A549 (cell line): ENCODE data around the gene ARHGAP42. TPM values are rescaled to one million over a fixed set of nuclear protein-coding genes. Genes with fewer than 3 reads are reported as not detected.

Source experiments
- ATAC-seq, 2 experiments: fragments of 200-7000 bp in 1 of 2; fragments of >200 bp in 1 of 2; cut with Nextera tagmentation in 1 of 2; cut with Tn5 transposase in 1 of 2; 3 replicates each; pipeline versions ENCODE4 v1.8.0 to v1.9.1; 2018 to 2020; ENCODE audit warnings: mild to moderate bottlenecking in 1 of 2, moderate library complexity in 1 of 2
- CTCF ChIA-PET: fragments of 300-600 bp; sonication (Branson Sonifier 250); formaldehyde crosslinking; extraction: SDS; loops from one replicate; lab custom pipeline; 2021; ENCODE audit warnings: antibody characterized with exemption, inconsistent platforms; lab: Yijun Ruan, JAX
- POLR2A ChIA-PET: fragments of 350-600 bp; formaldehyde crosslinking; extraction: SDS; loops from one replicate; lab custom pipeline; 2021; ENCODE audit warnings: antibody characterized with exemption, inconsistent platforms; lab: Yijun Ruan, JAX
- DNase-seq, 2 experiments: peaks; one replicate each; pipeline versions ENCODE4 v3.0.0 to v3.0.0-alpha.2; 2011 to 2016; ENCODE audit warnings: low read depth in 1 of 2, low spot score in 1 of 2
- FAIRE-seq: peaks from 2 replicates; lab custom pipeline; 2011; peaks lifted over from hg19 to GRCh38; lab: Jason Lieb, UNC
- H3K27ac ChIP-seq, 2 experiments: fragments of >200 bp; sonication (Bioruptor Twin); formaldehyde crosslinking; 3 replicates each; pipeline ENCODE4 v1.5.1; 2016 to 2017
- H3K4me1 ChIP-seq: fragments of >200 bp; sonication (Bioruptor Twin); formaldehyde crosslinking; 3 replicates; pipeline ENCODE4 v1.6.1; 2016
- H3K4me2 ChIP-seq: fragments of >200 bp; sonication (Bioruptor Twin); formaldehyde crosslinking; 3 replicates; pipeline ENCODE4 v1.6.1; 2016
- H3K4me3 ChIP-seq: fragments of >200 bp; sonication (Bioruptor Twin); formaldehyde crosslinking; 3 replicates; pipeline ENCODE4 v1.5.1; 2016
- H3K9me3 ChIP-seq: fragments of >200 bp; sonication (Bioruptor Twin); formaldehyde crosslinking; 3 replicates; pipeline ENCODE4 v1.6.1; 2016
- ATOH8 ChIP-seq: fragments of 250-450 bp; sonication (Bioruptor Pico); IDR thresholded peaks from 2 replicates; pipeline ENCODE4 v1.5.0; 2020; ENCODE audit warnings: low read depth, mild to moderate bottlenecking, moderate library complexity
- CBX2 ChIP-seq: fragments of 200-600 bp; sonication (generic); IDR thresholded peaks from 2 replicates; pipeline ENCODE4 v1.6.1; 2016; ENCODE audit warnings: low read depth, mild to moderate bottlenecking, borderline replicate concordance
- CBX8 ChIP-seq: fragments of 200-600 bp; sonication (generic); IDR thresholded peaks from 2 replicates; pipeline ENCODE4 v1.6.1; 2016
- CHD2 ChIP-seq: fragments of 150-350 bp; IDR thresholded peaks from 2 replicates; pipeline ENCODE4 v1.6.1; 2014; ENCODE audit warnings: low read length; ENCODE audit not compliant: partially characterized antibody
- CHD4 ChIP-seq: fragments of 200-600 bp; sonication (generic); IDR thresholded peaks from 2 replicates; pipeline ENCODE4 v1.6.1; 2016; ENCODE audit warnings: antibody characterized with exemption, mild to moderate bottlenecking, borderline replicate concordance
- FOXS1 ChIP-seq: fragments of 250-450 bp; sonication (Bioruptor Pico); IDR thresholded peaks from 2 replicates; pipeline ENCODE4 v1.5.0; 2020; ENCODE audit warnings: mild to moderate bottlenecking, moderate library complexity
- GATA3 ChIP-seq: IDR thresholded peaks from 2 replicates; pipeline ENCODE4 v1.6.1; 2012; ENCODE audit warnings: borderline replicate concordance
- HES2 ChIP-seq: fragments of >200 bp; sonication (Bioruptor Twin); formaldehyde crosslinking; IDR thresholded peaks from 2 replicates; pipeline ENCODE4 v1.6.1; 2016
- HEYL ChIP-seq: fragments of 250-450 bp; sonication (Bioruptor Pico); IDR thresholded peaks from 2 replicates; pipeline ENCODE4 v1.8.0; 2021; ENCODE audit warnings: mild to moderate bottlenecking, moderate library complexity
- HOXA7 ChIP-seq: fragments of 250-450 bp; sonication (Bioruptor Pico); IDR thresholded peaks from 2 replicates; pipeline ENCODE4 v1.5.0; 2020; ENCODE audit warnings: mild to moderate bottlenecking, moderate library complexity
- HOXB5 ChIP-seq: fragments of 250-450 bp; sonication (Bioruptor Pico); IDR thresholded peaks from 2 replicates; pipeline ENCODE4 v1.5.0; 2020; ENCODE audit warnings: mild to moderate bottlenecking, moderate library complexity
- JUNB ChIP-seq: fragments of >200 bp; sonication (Bioruptor Twin); formaldehyde crosslinking; IDR thresholded peaks from 2 replicates; pipeline ENCODE4 v1.6.1; 2016
- KDM1A ChIP-seq: fragments of 200-600 bp; sonication (generic); IDR thresholded peaks from 2 replicates; pipeline ENCODE4 v1.6.1; 2016; ENCODE audit warnings: low read depth, mild to moderate bottlenecking
- MAFK ChIP-seq: fragments of 450-650 bp; IDR thresholded peaks from 2 replicates; pipeline ENCODE4 v1.6.1; 2014; ENCODE audit not compliant: partially characterized antibody
- MAX ChIP-seq: IDR thresholded peaks from 2 replicates; pipeline ENCODE4 v1.6.1; 2012
- NFE2L2 ChIP-seq: fragments of 150-350 bp; conservative IDR thresholded peaks from 2 replicates; pipeline ENCODE4 v1.6.1; 2014; ENCODE audit warnings: low read length
- NR3C1 ChIP-seq: fragments of >200 bp; sonication (Bioruptor Twin); formaldehyde crosslinking; IDR thresholded peaks from 3 replicates; pipeline ENCODE4 v1.6.1; 2017
- PBX3 ChIP-seq: IDR thresholded peaks from 2 replicates; pipeline ENCODE4 v1.6.1; 2012
- POLR2A ChIP-seq: IDR thresholded peaks from 2 replicates; pipeline ENCODE4 v1.6.1; 2012; ENCODE audit warnings: mild to moderate bottlenecking, low read length
- RARB ChIP-seq: fragments of 250-450 bp; sonication (Bioruptor Pico); IDR thresholded peaks from 2 replicates; pipeline ENCODE4 v1.8.0; 2021; ENCODE audit warnings: mild to moderate bottlenecking, moderate library complexity
- RCOR1 ChIP-seq: fragments of 150-350 bp; IDR thresholded peaks from 2 replicates; pipeline ENCODE4 v1.6.1; 2014; ENCODE audit warnings: antibody characterized with exemption, low read length, low read depth
- REST ChIP-seq: fragments of 200-600 bp; sonication (generic); IDR thresholded peaks from 2 replicates; pipeline ENCODE4 v1.6.1; 2016; ENCODE audit warnings: antibody characterized with exemption, mild to moderate bottlenecking, moderate library complexity
- RFX5 ChIP-seq: fragments of 450-650 bp; IDR thresholded peaks from 2 replicates; pipeline ENCODE4 v1.7.1; 2014; ENCODE audit warnings: antibody characterized with exemption, mild to moderate bottlenecking, moderate library complexity
- TP53 ChIP-seq: fragments of 250-450 bp; sonication (Bioruptor Pico); IDR thresholded peaks from 2 replicates; pipeline ENCODE4 v1.5.0; 2021; ENCODE audit warnings: mild to moderate bottlenecking, moderate library complexity
- USF2 ChIP-seq: fragments of 450-650 bp; IDR thresholded peaks from 2 replicates; pipeline ENCODE4 v1.6.1; 2014; ENCODE audit warnings: antibody characterized with exemption
- WGBS: methylation state at CpG from one replicate; pipeline ENCODE4 v1.1.6; 2017; ENCODE audit errors: missing lambda C conversion rate; 5-methylcytosine and 5-hydroxymethylcytosine counted together
- polyA plus RNA-seq, 4 experiments: library from polyadenylated mRNA; depleted of rRNA in 3 of 4; stranded (reverse); fragments of >200 nt; fragmentation: RNase III in 1 of 4; extraction: RNeasy Plus Mini Kit Qiagen cat#74134 plus additional on column Dnase treatment in 1 of 4; gene quantifications; 2 replicates in 3 of 4; 3 replicates in 1 of 4; pipeline ENCODE4 v1.2.3, GENCODE V29; 2011 to 2017

ARHGAP42 gene
- polyA plus RNA-seq, 2 of the 4 experiments (the other 2 are of a cell fraction): 5.1 to 17.0 TPM

GRCh38 chr11:100716838-100717237 lies 29.8 kb downstream of the ARHGAP42 start:
- 95% methylated on average over 3 of the region's 3 CpGs for WGBS
- Histone ChIP-seq H3K4me3 (no peak overlapping the region), H3K9me3 (no peaks in the 10 kb centered on the region), H3K4me1 (peaks cover 42% of the 10 kb centered on the region), H3K4me2 (no peak overlapping the region), H3K27ac (no peak overlapping the region)
- DNase-seq: no peak
- FAIRE-seq: no peak
- no peak for TF ChIP-seq POLR2A
- TF ChIP-seq TP53: no peak
- no peak for TF ChIP-seq CBX2
- no peak for TF ChIP-seq FOXS1 (CRISPR knock-in tag)
- no peak for TF ChIP-seq HEYL (CRISPR knock-in tag)
- TF ChIP-seq MAX: no peak
- no peak for TF ChIP-seq USF2
- CTCF ChIA-PET: interaction anchor here (0.7 kb wide), 1 partner anchor 1326 kb away, joined by 3 read pairs; no protein-coding TSS in a partner anchor
- POLR2A ChIA-PET: no interaction called here
- no peak for ATAC-seq

GRCh38 chr11:100719362-100719761 lies 32.3 kb downstream of the ARHGAP42 start:
- POLR2A ChIA-PET: interaction anchor here (0.9 to 1.2 kb wide), 2 partner anchors 17 to 32 kb away, joined by 3 read pairs; no protein-coding TSS in a partner anchor

GRCh38 chr11:100719809-100720221 lies 32.7 kb downstream of the ARHGAP42 start:
- no peak for FAIRE-seq
- peak overlapping the region; percentile 18; the same call in 2 of the 3 replicates for H3K4me3 ChIP-seq
- WGBS: 7% methylated on average over 3 of the region's 3 CpGs
- CTCF ChIA-PET: interaction anchor here (1.9 kb wide), 1 partner anchor 32 kb away, joined by 7 read pairs; no protein-coding TSS in a partner anchor
- no peaks in the 10 kb centered on the region for H3K9me3 ChIP-seq
- H3K4me2 ChIP-seq: peak overlapping the region; percentile 81
- DNase-seq: peak; percentile 65 to 72
- peaks cover 45% of the 10 kb centered on the region for H3K4me1 ChIP-seq
- peak; percentile 90 to 94 for ATAC-seq
- H3K27ac ChIP-seq: peak overlapping the region; percentile 68 to 82
- POLR2A ChIA-PET: interaction anchor here (0.5 to 1.2 kb wide), 2 partner anchors 16 to 20 kb away, joined by 3 read pairs; no protein-coding TSS in a partner anchor
- TF ChIP-seq HOXB5 (CRISPR knock-in tag) (no peak), MAFK (peak; percentile 94), RCOR1 (no peak), NFE2L2 (0 out of 2 replicates have a peak, but pooled peaks have one; percentile 3), ATOH8 (CRISPR knock-in tag) (no peak), RFX5 (no peak), TP53 (no peak), REST (no peak)

More at GRCh38 chr11:100719362-100719761, 32.3 kb downstream of the ARHGAP42 start:
- H3K27ac ChIP-seq: peak overlapping the region; percentile 68 to 82
- peak overlapping the region; percentile 81 for H3K4me2 ChIP-seq
- peaks cover 45% of the 10 kb centered on the region for H3K4me1 ChIP-seq
- FAIRE-seq: no peak
- ATAC-seq: peak; percentile 65 to 78
- 11% methylated on average over 2 of the region's 2 CpGs for WGBS
- DNase-seq: peak in 1 of 2 experiments; percentile 49
- TF ChIP-seq USF2: no peak
- TF ChIP-seq HES2: no peak
- no peak for TF ChIP-seq MAFK
- no peak for TF ChIP-seq NR3C1
- no peak for TF ChIP-seq HOXB5 (CRISPR knock-in tag)
- TF ChIP-seq GATA3: no peak
- no peak for TF ChIP-seq KDM1A
- no peak for TF ChIP-seq CHD2
- no peak for TF ChIP-seq RFX5
- TF ChIP-seq CBX8: no peak
- no peak for TF ChIP-seq PBX3
- TF ChIP-seq CHD4: no peak
- no peak for TF ChIP-seq HOXA7 (CRISPR knock-in tag)
- no peak for TF ChIP-seq RARB (CRISPR knock-in tag)
- TF ChIP-seq JUNB: no peak
- no peak for TF ChIP-seq MAX
- no peaks in the 10 kb centered on the region for H3K9me3 ChIP-seq
- peak overlapping the region; percentile 18; the same call in 2 of the 3 replicates for H3K4me3 ChIP-seq
- CTCF ChIA-PET: interaction anchor here (1.9 kb wide), 1 partner anchor 32 kb away, joined by 7 read pairs; no protein-coding TSS in a partner anchor
